ENCODE measurements around the gene RASA3.
A peak's percentile ranks its signal among the peaks of the same experiment; 100 is the strongest.
"Not testable (repeated sequence)": the region's sequence is repeated elsewhere in the genome, so short reads cannot be mapped to it uniquely, and the experiment has no call there.

RASA3 gene

DNA sequence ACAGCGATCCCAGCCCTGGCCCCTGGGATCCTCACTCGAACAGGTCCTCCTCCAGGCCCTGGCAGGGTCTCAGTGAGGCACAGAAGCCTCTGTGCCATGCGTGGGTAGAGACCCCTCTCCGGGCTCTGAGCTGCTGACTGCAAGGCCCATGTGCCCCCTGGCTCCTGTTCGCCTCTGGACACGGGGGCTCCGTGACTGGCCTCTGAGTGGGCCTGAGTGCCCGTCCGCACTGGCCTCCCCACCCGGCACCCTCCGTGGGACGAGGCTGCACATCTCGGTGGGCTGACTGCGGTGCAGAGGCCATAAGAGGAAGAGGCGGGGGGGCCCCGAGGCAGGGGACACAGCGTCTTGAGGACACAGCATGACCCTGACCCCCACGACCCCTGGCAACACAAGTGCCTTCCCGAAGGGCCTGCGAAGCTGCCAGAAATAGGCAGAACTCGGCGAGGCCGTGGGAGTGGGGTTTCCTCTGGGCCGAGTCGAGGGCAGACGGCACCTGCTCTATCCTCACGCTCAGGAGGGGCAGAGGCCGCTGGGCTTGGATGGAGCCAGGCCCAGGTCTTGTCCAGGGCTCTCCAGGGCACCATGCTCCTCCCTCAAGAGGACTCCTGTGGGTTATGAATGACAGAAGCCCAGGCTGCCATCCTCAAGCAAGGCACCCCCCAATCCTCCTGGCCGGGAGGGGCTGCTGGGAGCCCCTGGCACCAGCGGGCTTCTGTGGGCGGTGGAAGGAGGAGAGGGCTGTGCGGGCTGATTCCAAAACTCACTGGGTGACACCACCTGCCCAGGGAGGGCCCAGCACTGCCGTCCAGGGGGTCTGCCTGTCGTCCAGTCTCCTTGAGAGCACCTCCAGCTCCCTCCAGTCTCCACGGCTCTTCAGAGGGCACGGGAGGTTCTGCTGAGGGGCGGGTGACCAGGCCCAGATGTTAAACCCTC lies 52.6 kb downstream of the RASA3 start:
- Mint-ChIP-seq H3K4me3 (no peak overlapping the region), H3K27ac (no peak overlapping the region), H3K9me3 (no peaks in the 10 kb centered on the region), H3K4me1 (ENCODE audit: low read depth) (peaks cover 2% of the 10 kb centered on the region), H3K36me3 (ENCODE audit: low read depth) (peaks cover 10% of the 10 kb centered on the region), H3K27me3 (ENCODE audit: low read depth) (no peaks in the 10 kb centered on the region)
- DNase-seq (ENCODE audit: low spot score), result no peak

DNA sequence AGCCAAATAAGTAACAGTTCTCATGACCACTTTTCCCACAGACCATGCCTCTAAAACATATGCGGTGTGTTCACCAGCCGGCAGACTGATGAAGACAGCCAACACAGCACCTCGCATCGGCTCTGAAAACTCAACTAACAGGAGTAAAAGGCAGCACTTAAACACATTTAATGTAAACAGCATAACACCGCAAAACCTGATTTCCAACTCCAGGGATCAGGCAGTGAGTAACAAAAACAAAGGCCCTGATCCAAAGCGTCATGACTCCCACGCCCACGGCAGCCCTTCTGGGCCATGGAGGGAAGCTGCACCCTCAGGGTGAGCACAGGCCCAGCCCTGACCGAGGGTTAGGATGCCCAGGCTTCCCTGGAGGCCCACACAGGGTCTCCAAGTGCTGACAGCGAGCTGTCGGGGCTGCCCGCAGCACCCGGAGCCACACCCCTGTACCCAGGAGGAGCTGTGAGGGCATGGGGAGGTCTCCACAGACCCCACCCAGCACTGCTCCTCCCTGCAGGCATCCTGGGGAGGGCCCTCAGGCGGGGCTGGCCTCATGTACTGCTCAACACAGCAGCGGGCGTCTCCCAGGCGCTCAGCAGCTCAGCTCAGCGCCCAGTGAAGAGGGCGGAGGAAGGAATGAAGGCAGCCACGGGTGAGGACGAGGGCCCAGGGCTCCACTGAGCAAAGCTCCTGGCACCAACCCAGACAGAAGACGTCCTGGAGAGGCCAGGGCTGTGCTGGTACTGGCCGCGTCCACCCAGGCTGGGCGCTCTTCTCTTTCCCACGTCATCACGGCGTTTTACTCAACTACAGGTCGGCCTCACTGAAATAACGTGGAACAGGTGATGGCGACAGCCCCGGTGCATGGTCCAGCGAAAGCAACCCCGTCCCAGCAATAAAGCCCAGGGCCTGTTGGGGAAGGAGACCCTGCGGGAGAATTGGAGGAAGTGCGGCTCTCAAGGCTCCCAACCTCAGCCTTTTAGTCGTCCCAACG lies 53.7 kb downstream of the RASA3 start:
- H3K4me3 Mint-ChIP-seq, result no peak overlapping the region
- H3K9me3 Mint-ChIP-seq, result no peaks in the 10 kb centered on the region
- H3K4me1 Mint-ChIP-seq (ENCODE audit: low read depth), result peaks cover 2% of the 10 kb centered on the region
- H3K27me3 Mint-ChIP-seq (ENCODE audit: low read depth), result no peaks in the 10 kb centered on the region
- H3K27ac Mint-ChIP-seq, result peak overlapping the region; percentile 57
- H3K36me3 Mint-ChIP-seq (ENCODE audit: low read depth), result peaks cover 15% of the 10 kb centered on the region
- DNase-seq (ENCODE audit: low spot score), result no peak

DNA sequence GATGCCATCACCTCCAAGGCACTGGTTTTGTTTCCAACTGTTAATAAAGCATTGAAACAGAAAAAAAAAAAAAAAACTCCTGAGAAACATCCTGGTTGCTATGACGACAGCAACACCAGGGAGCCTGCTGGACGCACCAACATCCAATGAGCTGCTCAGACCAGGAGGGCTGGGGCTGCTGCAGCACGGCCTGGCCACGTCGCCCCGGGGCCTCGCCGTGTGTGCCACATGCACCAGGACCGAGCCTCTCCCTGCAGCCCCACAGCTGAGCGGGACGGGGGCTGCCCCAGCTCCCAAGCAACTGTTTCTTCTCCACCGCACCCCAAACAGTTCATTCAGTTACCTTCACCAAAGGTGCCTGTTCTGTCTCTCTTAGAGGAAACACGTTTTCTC lies 54.5 kb downstream of the RASA3 start:
- H3K9me3 Mint-ChIP-seq, result no peaks in the 10 kb centered on the region
- no peaks in the 10 kb centered on the region for H3K27me3 Mint-ChIP-seq (ENCODE audit: low read depth)
- H3K27ac Mint-ChIP-seq, result no peak overlapping the region
- no peak for DNase-seq (ENCODE audit: low spot score)
- H3K36me3 Mint-ChIP-seq (ENCODE audit: low read depth), result peaks cover 17% of the 10 kb centered on the region
- H3K4me3 Mint-ChIP-seq, result no peak overlapping the region
- peaks cover 2% of the 10 kb centered on the region for H3K4me1 Mint-ChIP-seq (ENCODE audit: low read depth)

DNA sequence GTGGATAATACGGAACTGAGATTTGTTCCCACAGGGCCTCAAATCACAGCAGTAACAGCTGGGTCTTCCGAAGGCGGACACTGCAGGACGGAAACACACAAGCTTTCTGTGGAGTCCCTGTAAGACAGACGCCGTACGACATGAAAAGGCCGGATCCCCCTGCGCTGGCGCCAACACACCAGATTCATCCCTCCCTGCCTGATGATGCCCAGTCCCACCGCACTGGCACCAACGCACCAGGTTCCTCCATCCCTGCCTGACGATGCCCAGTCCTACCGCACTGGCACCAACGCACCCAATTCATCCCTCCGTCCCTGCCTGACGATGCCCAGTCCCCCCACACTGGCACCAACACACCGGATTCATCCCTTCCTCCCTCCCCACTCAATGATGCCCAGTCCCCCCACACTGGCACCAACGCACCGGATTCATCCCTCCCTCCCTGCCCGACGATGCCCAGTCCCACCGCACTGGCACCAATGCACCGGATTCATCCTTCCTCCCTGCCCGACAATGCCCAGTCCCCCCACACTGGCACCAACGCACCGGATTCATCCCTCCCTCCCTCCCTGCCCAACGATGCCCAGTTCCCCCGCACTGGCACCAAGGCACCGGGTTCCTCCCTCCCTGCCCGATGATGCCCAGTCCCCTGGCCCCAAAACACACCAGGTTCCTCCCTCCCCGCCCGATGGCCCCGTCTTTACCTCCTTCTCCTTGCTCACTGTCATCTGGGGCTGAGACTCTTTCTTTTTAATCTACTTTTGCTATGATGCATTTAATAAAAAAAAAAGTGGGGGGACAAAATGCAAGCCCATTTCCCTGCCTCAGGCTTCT lies 55.1 kb downstream of the RASA3 start:
- H3K36me3 Mint-ChIP-seq (ENCODE audit: low read depth), result peaks cover 21% of the 10 kb centered on the region

DNA sequence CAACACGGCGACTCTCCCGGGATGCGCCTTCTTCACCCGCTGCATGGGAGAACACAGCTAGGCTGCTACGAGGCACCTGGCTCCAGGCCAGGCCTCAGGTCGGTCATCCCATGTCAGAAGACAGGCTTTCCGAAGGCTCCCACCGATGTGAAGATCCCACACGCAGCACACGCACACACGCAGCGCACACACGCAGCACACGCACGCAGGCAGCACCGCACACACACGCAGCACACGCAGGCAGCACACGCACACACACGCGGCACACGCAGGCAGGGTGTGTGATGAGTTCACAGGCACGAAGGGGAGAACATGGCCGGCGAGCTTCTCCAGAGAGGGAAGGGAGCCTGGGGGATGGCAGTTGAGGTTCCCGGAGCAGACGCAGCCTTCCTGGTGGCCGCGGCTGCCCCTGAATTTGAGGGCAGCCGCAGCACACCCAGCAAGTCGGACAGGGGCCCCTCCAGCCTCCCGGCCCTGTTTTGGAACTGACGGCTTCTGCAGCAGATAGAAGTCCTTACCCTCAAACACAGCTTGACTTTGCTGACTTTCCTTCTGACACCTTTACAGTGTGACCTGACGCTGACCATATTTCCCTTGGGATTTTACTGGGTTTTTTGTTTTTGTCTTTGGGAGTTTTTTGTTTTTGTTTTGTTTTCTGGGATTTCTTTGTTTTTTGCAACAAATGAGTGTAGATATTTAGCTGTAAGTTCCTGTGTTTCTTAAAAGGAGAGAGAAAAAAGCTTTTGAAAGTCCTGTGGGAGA lies 55.9 kb downstream of the RASA3 start:
- Mint-ChIP-seq H3K36me3 (ENCODE audit: low read depth) (peaks cover 29% of the 10 kb centered on the region), H3K27ac (no peak overlapping the region), H3K9me3 (no peaks in the 10 kb centered on the region), H3K4me3 (no peak overlapping the region), H3K27me3 (ENCODE audit: low read depth) (no peaks in the 10 kb centered on the region), H3K4me1 (ENCODE audit: low read depth) (peaks cover 2% of the 10 kb centered on the region)
- no peak for DNase-seq (ENCODE audit: low spot score)

More for the DNA sequence above, 55.1 kb downstream of the RASA3 start:
- H3K27me3 Mint-ChIP-seq (ENCODE audit: low read depth), result no peaks in the 10 kb centered on the region
- peaks cover 2% of the 10 kb centered on the region for H3K4me1 Mint-ChIP-seq (ENCODE audit: low read depth)
- no peaks in the 10 kb centered on the region for H3K9me3 Mint-ChIP-seq
- no peak overlapping the region for H3K27ac Mint-ChIP-seq
- H3K4me3 Mint-ChIP-seq, result no peak overlapping the region
- DNase-seq (ENCODE audit: low spot score), result no peak

DNA sequence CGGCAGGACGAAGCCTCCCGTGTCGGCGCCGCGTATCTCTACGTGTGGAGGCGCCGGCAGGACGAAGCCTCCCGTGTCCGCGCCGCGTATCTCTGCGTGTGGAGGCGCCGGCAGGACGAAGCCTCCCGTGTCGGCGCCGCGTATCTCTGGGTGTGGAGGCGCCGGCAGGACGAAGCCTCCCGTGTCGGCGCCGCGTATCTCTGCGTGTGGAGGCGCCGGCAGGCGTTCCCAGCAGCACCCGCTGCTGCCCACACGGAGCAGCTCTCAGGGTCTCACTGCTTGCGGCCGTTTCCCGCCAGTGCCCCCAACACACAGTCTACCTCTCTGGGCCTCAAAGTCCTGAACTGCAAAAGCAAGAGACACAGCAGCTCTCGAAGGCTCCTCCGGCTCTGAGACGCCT lies 56.6 kb downstream of the RASA3 start:
- not testable (repeated sequence) for H3K27me3 Mint-ChIP-seq (ENCODE audit: low read depth); DNase-seq (ENCODE audit: low spot score); H3K4me3 Mint-ChIP-seq; H3K27ac Mint-ChIP-seq; H3K4me1 Mint-ChIP-seq (ENCODE audit: low read depth); H3K9me3 Mint-ChIP-seq
- peaks cover 35% of the 10 kb centered on the region for H3K36me3 Mint-ChIP-seq (ENCODE audit: low read depth)

DNA sequence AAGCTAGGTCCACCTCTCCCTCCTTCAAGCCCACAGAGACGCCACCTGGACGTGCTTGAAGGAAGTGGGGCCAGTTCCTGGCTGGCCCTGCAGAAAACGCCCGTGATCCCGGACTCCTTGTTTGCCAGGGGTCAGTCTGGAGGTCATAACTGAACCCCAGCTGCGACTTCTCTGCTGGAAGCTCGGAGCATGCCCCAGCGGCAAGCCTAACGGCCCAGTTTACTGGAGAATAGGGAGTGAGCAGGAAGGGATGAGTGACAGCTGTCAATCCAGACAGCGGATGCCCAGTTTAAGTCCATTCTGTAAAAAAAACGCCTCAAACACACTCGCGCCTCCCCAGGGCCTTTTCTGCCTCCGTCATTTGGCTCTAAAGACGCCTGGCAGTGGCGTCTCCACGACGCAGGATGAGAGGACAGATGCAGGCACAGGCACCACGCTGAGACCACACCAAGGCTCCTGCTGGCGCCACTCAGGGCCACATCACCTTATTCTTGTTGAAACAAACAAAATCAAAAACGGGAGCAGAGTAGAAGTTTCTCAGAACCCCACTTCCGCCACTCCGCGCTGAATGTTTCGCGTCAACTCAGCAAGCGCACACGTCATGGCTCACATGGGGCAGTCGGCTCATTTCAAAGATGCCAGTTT lies 57.6 kb downstream of the RASA3 start:
- H3K27ac Mint-ChIP-seq, result no peak overlapping the region
- no peak overlapping the region for H3K4me3 Mint-ChIP-seq
- peaks cover 35% of the 10 kb centered on the region for H3K36me3 Mint-ChIP-seq (ENCODE audit: low read depth)
- no peaks in the 10 kb centered on the region for H3K27me3 Mint-ChIP-seq (ENCODE audit: low read depth)
- no peak for DNase-seq (ENCODE audit: low spot score)
- H3K4me1 Mint-ChIP-seq (ENCODE audit: low read depth), result peaks cover 3% of the 10 kb centered on the region
- H3K9me3 Mint-ChIP-seq, result peaks cover 6% of the 10 kb centered on the region

DNA sequence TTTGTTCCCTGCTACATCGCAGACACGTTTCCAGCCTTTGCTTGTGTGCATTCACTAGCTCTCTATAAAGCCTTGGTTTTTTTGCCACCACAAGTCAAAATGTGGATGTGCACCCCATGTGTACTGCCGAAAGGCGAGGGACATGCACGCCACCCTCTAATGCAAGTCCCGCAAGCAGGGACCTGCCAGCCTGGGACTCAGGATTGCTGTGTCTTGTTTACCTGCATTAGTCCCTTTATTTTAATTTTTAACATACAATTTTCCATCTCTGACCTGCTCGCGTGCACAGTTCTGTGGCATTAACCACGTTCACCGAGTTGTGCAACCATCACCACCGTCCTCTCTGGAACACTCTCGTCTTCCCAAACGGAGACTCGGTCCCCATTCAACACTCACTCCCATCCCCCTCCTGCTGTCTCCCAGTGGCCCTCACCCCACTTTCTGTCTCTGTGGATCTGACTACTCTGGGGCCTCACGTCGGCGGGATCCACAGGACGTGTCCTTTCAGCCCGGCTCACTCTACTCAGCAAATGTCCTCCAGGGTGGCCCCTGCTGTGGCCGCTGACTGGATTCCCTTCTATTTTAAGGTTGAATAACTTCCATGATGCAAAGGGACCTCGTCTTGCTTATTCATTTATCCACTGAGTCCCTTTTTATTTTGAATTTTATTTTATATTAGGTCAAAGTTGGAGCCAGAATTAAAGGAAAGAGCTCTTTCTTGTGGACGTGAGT lies 58.4 kb downstream of the RASA3 start:
- no peak for DNase-seq (ENCODE audit: low spot score)
- Mint-ChIP-seq H3K4me1 (ENCODE audit: low read depth) (peaks cover 3% of the 10 kb centered on the region), H3K4me3 (no peak overlapping the region), H3K27me3 (ENCODE audit: low read depth) (no peaks in the 10 kb centered on the region), H3K36me3 (ENCODE audit: low read depth) (peaks cover 37% of the 10 kb centered on the region), H3K9me3 (peaks cover 6% of the 10 kb centered on the region), H3K27ac (peak overlapping the region; percentile 17)

DNA sequence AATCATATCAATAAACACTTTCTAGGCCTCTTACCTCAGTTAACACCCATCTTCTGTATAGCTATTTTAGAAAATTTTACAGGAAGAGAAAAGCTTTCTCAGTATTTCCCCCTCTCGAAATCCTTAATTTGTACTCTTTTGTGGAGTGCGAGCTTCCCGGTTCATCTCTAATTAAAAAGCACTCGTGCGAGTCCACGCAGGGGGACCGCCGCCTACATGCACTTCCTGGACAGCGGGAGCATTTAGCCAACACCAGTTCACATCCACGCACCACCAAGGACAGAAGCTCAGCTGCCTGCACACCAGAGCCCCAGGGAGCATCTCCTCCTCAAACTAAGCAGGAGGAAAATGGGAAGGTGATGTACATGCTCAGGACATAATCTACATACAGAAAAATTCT lies 60.0 kb downstream of the RASA3 start:
- Mint-ChIP-seq H3K36me3 (ENCODE audit: low read depth) (peaks cover 51% of the 10 kb centered on the region), H3K27me3 (ENCODE audit: low read depth) (no peaks in the 10 kb centered on the region), H3K9me3 (peaks cover 6% of the 10 kb centered on the region), H3K4me1 (ENCODE audit: low read depth) (peaks cover 16% of the 10 kb centered on the region), H3K27ac (no peak overlapping the region), H3K4me3 (no peak overlapping the region)
- DNase-seq (ENCODE audit: low spot score), result no peak

DNA sequence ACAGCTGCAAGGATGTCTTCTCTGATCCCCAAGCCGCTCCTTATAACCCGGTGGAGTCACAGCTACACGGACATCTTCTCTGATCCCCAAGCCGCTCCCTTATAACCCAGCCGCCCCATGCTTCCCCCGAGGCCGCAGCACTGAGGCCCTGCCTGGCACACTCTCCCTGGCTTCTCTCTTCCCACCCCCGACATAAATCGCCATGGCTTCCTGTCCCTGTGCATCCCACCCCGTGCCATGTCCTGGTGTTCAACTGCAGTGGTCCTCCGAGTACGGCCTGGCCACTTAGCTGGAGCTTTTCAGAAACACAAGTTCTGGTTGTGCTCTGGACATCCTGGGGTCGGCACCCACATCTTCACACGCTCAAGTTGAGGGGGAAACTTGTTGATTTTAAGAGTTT lies 60.4 kb downstream of the RASA3 start:
- Mint-ChIP-seq H3K4me1 (ENCODE audit: low read depth) (peaks cover 19% of the 10 kb centered on the region), H3K36me3 (ENCODE audit: low read depth) (peaks cover 52% of the 10 kb centered on the region)
- DNase-seq (ENCODE audit: low spot score), result no peak

DNA sequence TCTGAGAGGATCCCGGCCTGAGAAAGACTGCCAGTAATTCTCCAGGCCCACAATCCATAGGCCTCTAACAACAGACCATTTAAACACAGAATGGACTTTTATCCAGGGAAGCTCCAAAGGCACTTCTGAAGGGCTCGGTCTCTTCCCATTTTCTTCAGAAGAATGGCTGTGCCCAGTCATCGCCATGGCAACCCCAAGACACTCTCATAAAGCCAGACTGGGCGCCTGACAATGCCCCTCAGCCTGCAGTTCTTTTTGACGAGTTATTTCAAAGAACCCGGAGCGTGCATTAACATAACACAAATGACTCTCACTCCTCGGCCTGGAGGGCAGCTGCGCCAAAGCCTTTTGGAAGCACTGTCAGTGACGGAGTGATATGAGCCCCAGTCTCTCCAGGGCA lies 61.0 kb downstream of the RASA3 start:
- Mint-ChIP-seq H3K36me3 (ENCODE audit: low read depth) (peaks cover 52% of the 10 kb centered on the region), H3K27me3 (ENCODE audit: low read depth) (no peaks in the 10 kb centered on the region), H3K4me1 (ENCODE audit: low read depth) (peaks cover 22% of the 10 kb centered on the region), H3K4me3 (no peak overlapping the region), H3K9me3 (peaks cover 6% of the 10 kb centered on the region), H3K27ac (no peak overlapping the region)
- DNase-seq (ENCODE audit: low spot score), result no peak

More for the DNA sequence above, 60.4 kb downstream of the RASA3 start:
- Mint-ChIP-seq H3K27ac (no peak overlapping the region), H3K4me3 (no peak overlapping the region), H3K9me3 (peaks cover 6% of the 10 kb centered on the region), H3K27me3 (ENCODE audit: low read depth) (no peaks in the 10 kb centered on the region)

Data from T-helper 2 cell treated with Interferon-gamma antibody and Interleukin-4, amounts not matched to agents 5 μg/mL and 100 μg/mL, for 36 hours (primary cell).